ENCODE results near the gene IRF9. TPM values are rescaled to one million over a fixed set of nuclear protein-coding genes. Genes with fewer than 3 reads are reported as not detected.

IRF9 gene
- total RNA-seq, 3 donors from 2014 or later = 44.6 to 76.0 (median 54.7) TPM

GRCh38 chr14:24155100-24155499, 6.0 kb upstream of the IRF9 start:
- peaks cover 16% of the 10 kb centered on the region for H3K36me3 ChIP-seq

DNA sequence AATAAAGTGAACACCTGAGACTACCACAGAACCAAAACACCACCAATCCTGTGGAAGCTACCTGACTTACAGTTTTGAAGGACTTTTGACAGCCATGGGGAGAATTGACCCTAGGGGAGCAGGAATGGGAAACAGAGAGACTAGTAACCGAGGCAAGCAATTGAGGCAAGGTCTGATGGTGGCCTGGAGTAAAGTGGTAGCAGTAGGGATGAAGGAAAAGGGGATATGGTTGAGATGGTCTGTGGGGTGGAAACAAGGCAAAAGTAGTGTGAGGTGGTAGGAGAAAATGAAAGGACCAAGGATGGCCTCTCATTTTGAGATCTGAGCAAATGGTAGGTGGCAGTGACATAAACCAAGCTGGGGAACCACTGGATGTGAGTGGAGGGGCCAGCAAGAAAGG, 4.2 kb upstream of the IRF9 start:
- no peaks in the 10 kb centered on the region for H3K4me1 ChIP-seq
- no peak overlapping the region for H3K4me3 ChIP-seq
- H3K27ac ChIP-seq = peak overlapping the region in 1 of 2 donors; percentile 19
- no peak for DNase-seq (ENCODE audit: low spot score in 2 of 2)
- intact Hi-C loops (cut with DNase I; ENCODE audit: low total_unique reads) = no loop called here
- no peaks in the 10 kb centered on the region for H3K9me3 ChIP-seq
- TF ChIP-seq POLR2AphosphoS5 (IDR thresholded peaks at IDR 0.05) (no peak), POLR2A (IDR thresholded peaks at IDR 0.05) (no peak), CTCF (IDR thresholded peaks at IDR 0.05) (no peak)
- H3K36me3 ChIP-seq = peaks cover 5% of the 10 kb centered on the region
- H3K27me3 ChIP-seq = no peaks in the 10 kb centered on the region

More at GRCh38 chr14:24155100-24155499, 6.0 kb upstream of the IRF9 start:
- no peak for DNase-seq (ENCODE audit: low spot score in 2 of 2)
- no peak for TF ChIP-seq CTCF (IDR thresholded peaks at IDR 0.05)
- no peak for TF ChIP-seq POLR2AphosphoS5 (IDR thresholded peaks at IDR 0.05)
- TF ChIP-seq POLR2A (IDR thresholded peaks at IDR 0.05) = no peak
- Histone ChIP-seq H3K9me3 (no peaks in the 10 kb centered on the region), H3K27ac (no peak overlapping the region), H3K27me3 (no peaks in the 10 kb centered on the region), H3K4me3 (no peak overlapping the region), H3K4me1 (no peaks in the 10 kb centered on the region)
- intact Hi-C loops (cut with DNase I; ENCODE audit: low total_unique reads) = no loop called here

- H3K27ac ChIP-seq = peak overlapping the region in 1 of 2 donors; percentile 19
- H3K4me1 ChIP-seq = no peaks in the 10 kb centered on the region
- intact Hi-C loops (cut with DNase I; ENCODE audit: low total_unique reads) = no loop called here
- no peak overlapping the region for H3K4me3 ChIP-seq
- H3K36me3 ChIP-seq = peaks cover 5% of the 10 kb centered on the region
- no peaks in the 10 kb centered on the region for H3K27me3 ChIP-seq
- no peak for DNase-seq (ENCODE audit: low spot score in 2 of 2)
- H3K9me3 ChIP-seq = no peaks in the 10 kb centered on the region
- TF ChIP-seq POLR2AphosphoS5 (IDR thresholded peaks at IDR 0.05) (no peak), CTCF (IDR thresholded peaks at IDR 0.05) (no peak), POLR2A (IDR thresholded peaks at IDR 0.05) (no peak)
Observed at GRCh38 chr14:24157331-24157730, 3.7 kb upstream of the IRF9 start.

- H3K36me3 ChIP-seq = peaks cover 5% of the 10 kb centered on the region
- TF ChIP-seq CTCF (IDR thresholded peaks at IDR 0.05) (no peak), POLR2A (IDR thresholded peaks at IDR 0.05) (no peak), POLR2AphosphoS5 (IDR thresholded peaks at IDR 0.05) (no peak)
- DNase-seq (ENCODE audit: low spot score in 2 of 2) = no peak
- peak overlapping the region; percentile 92 to 98 for H3K27ac ChIP-seq
- no peaks in the 10 kb centered on the region for H3K9me3 ChIP-seq
- H3K27me3 ChIP-seq = no peaks in the 10 kb centered on the region
- intact Hi-C loops (cut with DNase I; ENCODE audit: low total_unique reads) = no loop called here
- H3K4me1 ChIP-seq = peaks cover 0 to 5% of the 10 kb centered on the region in 2 donors
- no peak overlapping the region for H3K4me3 ChIP-seq
Observed at GRCh38 chr14:24159777-24160498, 1.1 kb upstream of the IRF9 start.

DNA sequence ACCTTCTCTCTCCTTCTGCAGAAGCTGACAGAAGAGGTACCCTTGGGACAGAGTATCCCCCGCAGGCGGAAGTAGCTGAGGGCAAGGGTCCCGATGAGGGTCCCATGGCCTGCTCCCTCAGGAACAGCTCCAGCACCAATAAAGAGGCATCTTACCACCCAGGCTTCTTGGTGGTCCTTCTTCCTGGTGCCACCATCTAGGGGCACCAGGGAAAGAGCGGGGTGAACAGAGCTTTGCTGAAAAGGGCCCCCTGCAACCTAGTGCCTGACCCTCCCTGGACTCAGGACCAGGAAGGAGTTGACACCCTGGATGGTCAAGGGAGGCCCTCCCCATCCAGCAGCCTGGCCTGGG, 591 bp upstream of the IRF9 start:
- no peak for DNase-seq (ENCODE audit: low spot score in 2 of 2)
- no peaks in the 10 kb centered on the region for H3K27me3 ChIP-seq
- intact Hi-C loops (cut with DNase I; ENCODE audit: low total_unique reads) = no loop called here
- H3K9me3 ChIP-seq = no peaks in the 10 kb centered on the region
- H3K36me3 ChIP-seq = peaks cover 5% of the 10 kb centered on the region
- no peak for TF ChIP-seq POLR2A (IDR thresholded peaks at IDR 0.05)
- no peak for TF ChIP-seq CTCF (IDR thresholded peaks at IDR 0.05)
- TF ChIP-seq POLR2AphosphoS5 (IDR thresholded peaks at IDR 0.05) = no peak
- H3K27ac ChIP-seq = peak overlapping the region; percentile 92 to 98
- peaks cover 0 to 5% of the 10 kb centered on the region in 2 donors for H3K4me1 ChIP-seq
- no peak overlapping the region for H3K4me3 ChIP-seq

All from breast epithelium (tissue), 4 donors.